ENCODE data around the gene SLC26A1. TPM values are rescaled to one million over a fixed set of nuclear protein-coding genes. Genes with fewer than 3 reads are reported as not detected.

Gene SLC26A1
- total RNA-seq, 1 experiment from 2014 or later: 1.3 TPM

- ChIA-PET CTCF (no interaction called here), POLR2A (ENCODE audit: unreplicated experiment) (no interaction called here)
- no peaks in the 10 kb centered on the region for H3F3A ChIP-seq (ENCODE audit: insufficient read depth, low read depth)
- no peaks in the 10 kb centered on the region for H3K36me3 ChIP-seq (ENCODE audit: low read depth)
- no peak overlapping the region for H3K4me3 ChIP-seq
- DNase-seq: no peak
- no peaks in the 10 kb centered on the region for H4K20me1 ChIP-seq (ENCODE audit: insufficient read depth)
- TF ChIP-seq CTCF (conservative IDR thresholded peaks at IDR 0.05) (no peak), EZH2 (IDR thresholded peaks at IDR 0.05; ENCODE audit: low read depth) (no peak)
- H3K27me3 ChIP-seq (ENCODE audit: insufficient read depth, low read depth): no peaks in the 10 kb centered on the region
- no peak overlapping the region for H3K27ac ChIP-seq
- no peaks in the 10 kb centered on the region for H3K79me2 ChIP-seq (ENCODE audit: low read depth)
- H3K9me2 ChIP-seq (ENCODE audit: insufficient read depth): no peaks in the 10 kb centered on the region
- H3K4me2 ChIP-seq: no peak overlapping the region
- H3K4me1 ChIP-seq (replicated peaks; ENCODE audit: insufficient read depth): no peaks in the 10 kb centered on the region
- no peaks in the 10 kb centered on the region for H3K9me3 ChIP-seq (ENCODE audit: insufficient read depth, low read depth)
- H2AFZ ChIP-seq: no peak overlapping the region
- no TSS peak for BruUV-seq (replicated peaks)
- intact Hi-C loops (cut with micrococcal nuclease; ENCODE audit: unreplicated experiment): no loop called here
Observed at GRCh38 chr4:964346-965025, 28.7 kb downstream of the SLC26A1 start.

- H3F3A ChIP-seq (ENCODE audit: insufficient read depth, low read depth): no peaks in the 10 kb centered on the region
- H3K27me3 ChIP-seq (ENCODE audit: insufficient read depth, low read depth): no peaks in the 10 kb centered on the region
- no peak overlapping the region for H3K4me2 ChIP-seq
- intact Hi-C loops (cut with micrococcal nuclease; ENCODE audit: unreplicated experiment): no loop called here
- BruUV-seq (replicated peaks): no TSS peak
- no peaks in the 10 kb centered on the region for H4K20me1 ChIP-seq (ENCODE audit: insufficient read depth)
- no peak overlapping the region for H3K4me3 ChIP-seq
- no peaks in the 10 kb centered on the region for H3K36me3 ChIP-seq (ENCODE audit: low read depth)
- H3K9me3 ChIP-seq (ENCODE audit: insufficient read depth, low read depth): no peaks in the 10 kb centered on the region
- ChIA-PET POLR2A (ENCODE audit: unreplicated experiment) (no interaction called here), CTCF (no interaction called here)
- H3K9me2 ChIP-seq (ENCODE audit: insufficient read depth): no peaks in the 10 kb centered on the region
- no peaks in the 10 kb centered on the region for H3K79me2 ChIP-seq (ENCODE audit: low read depth)
- DNase-seq: no peak
- H3K27ac ChIP-seq: no peak overlapping the region
- H3K4me1 ChIP-seq (replicated peaks; ENCODE audit: insufficient read depth): no peaks in the 10 kb centered on the region
- no peak for TF ChIP-seq EZH2 (IDR thresholded peaks at IDR 0.05; ENCODE audit: low read depth)
- TF ChIP-seq CTCF (conservative IDR thresholded peaks at IDR 0.05): no peak
- no peak overlapping the region for H2AFZ ChIP-seq
Observed at GRCh38 chr4:963276-964225, 29.7 kb downstream of the SLC26A1 start.

GRCh38 chr4:962231-963208, 30.7 kb downstream of the SLC26A1 start:
- H3K9me2 ChIP-seq (ENCODE audit: insufficient read depth): no peaks in the 10 kb centered on the region
- no peaks in the 10 kb centered on the region for H3K36me3 ChIP-seq (ENCODE audit: low read depth)
- H3K79me2 ChIP-seq (ENCODE audit: low read depth): no peaks in the 10 kb centered on the region
- TF ChIP-seq CTCF (conservative IDR thresholded peaks at IDR 0.05) (no peak), EZH2 (IDR thresholded peaks at IDR 0.05; ENCODE audit: low read depth) (no peak)
- ChIA-PET CTCF (no interaction called here), POLR2A (ENCODE audit: unreplicated experiment) (interaction anchor here (0.6 kb wide), 1 partner anchor 9 kb away, joined by 14 read pairs; no protein-coding TSS in a partner anchor)
- H3K9me3 ChIP-seq (ENCODE audit: insufficient read depth, low read depth): no peaks in the 10 kb centered on the region
- BruUV-seq (replicated peaks): no TSS peak
- no peaks in the 10 kb centered on the region for H3F3A ChIP-seq (ENCODE audit: insufficient read depth, low read depth)
- no peak overlapping the region for H2AFZ ChIP-seq
- no peaks in the 10 kb centered on the region for H3K27me3 ChIP-seq (ENCODE audit: insufficient read depth, low read depth)
- no peak overlapping the region for H3K4me2 ChIP-seq
- intact Hi-C loops (cut with micrococcal nuclease; ENCODE audit: unreplicated experiment): no loop called here
- H4K20me1 ChIP-seq (ENCODE audit: insufficient read depth): no peaks in the 10 kb centered on the region
- H3K27ac ChIP-seq: no peak overlapping the region
- no peak overlapping the region for H3K4me3 ChIP-seq
- DNase-seq: no peak
- H3K4me1 ChIP-seq (replicated peaks; ENCODE audit: insufficient read depth): no peaks in the 10 kb centered on the region
